HG03045 (cell line): ENCODE measurements around the gene RTBDN.
A peak's percentile ranks its signal among the peaks of the same experiment; 100 is the strongest.

Experiments used
- ATAC-seq: cut with Tn5 transposase; IDR thresholded peaks from one replicate; pipeline ENCODE4 v1.9.1; 2021; ENCODE audit warnings: mild to moderate bottlenecking, moderate library complexity; ENCODE audit not compliant: unreplicated experiment

Gene RTBDN

DNA sequence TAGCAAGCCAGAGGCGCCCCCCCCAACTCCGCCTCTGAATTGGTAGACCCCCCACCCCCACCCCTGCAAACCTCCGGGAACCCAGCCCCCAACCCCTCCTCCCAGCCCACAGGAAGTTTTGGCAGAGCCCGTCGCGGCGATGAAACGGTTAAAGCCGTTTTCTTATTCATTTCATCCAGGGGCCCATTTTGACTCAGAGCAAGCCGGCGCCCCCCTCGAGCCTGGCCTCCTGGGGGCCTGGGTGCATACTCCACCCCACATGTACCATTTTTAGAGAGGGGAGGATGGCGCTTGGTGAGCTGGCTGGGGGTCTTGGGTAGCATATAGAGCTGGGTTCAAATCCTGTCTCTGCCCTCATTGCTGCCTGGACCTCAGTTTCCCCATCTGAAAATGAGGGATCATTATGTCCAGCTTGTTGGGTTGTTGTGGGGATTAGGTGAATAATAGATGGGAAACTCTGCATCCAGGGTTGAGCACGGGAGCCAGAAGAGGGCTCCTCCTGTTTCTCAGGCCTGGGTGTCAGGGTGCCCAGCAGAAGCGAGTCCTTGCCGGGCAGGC is 51.0 kb downstream of the RTBDN start:
- no peak for ATAC-seq

DNA sequence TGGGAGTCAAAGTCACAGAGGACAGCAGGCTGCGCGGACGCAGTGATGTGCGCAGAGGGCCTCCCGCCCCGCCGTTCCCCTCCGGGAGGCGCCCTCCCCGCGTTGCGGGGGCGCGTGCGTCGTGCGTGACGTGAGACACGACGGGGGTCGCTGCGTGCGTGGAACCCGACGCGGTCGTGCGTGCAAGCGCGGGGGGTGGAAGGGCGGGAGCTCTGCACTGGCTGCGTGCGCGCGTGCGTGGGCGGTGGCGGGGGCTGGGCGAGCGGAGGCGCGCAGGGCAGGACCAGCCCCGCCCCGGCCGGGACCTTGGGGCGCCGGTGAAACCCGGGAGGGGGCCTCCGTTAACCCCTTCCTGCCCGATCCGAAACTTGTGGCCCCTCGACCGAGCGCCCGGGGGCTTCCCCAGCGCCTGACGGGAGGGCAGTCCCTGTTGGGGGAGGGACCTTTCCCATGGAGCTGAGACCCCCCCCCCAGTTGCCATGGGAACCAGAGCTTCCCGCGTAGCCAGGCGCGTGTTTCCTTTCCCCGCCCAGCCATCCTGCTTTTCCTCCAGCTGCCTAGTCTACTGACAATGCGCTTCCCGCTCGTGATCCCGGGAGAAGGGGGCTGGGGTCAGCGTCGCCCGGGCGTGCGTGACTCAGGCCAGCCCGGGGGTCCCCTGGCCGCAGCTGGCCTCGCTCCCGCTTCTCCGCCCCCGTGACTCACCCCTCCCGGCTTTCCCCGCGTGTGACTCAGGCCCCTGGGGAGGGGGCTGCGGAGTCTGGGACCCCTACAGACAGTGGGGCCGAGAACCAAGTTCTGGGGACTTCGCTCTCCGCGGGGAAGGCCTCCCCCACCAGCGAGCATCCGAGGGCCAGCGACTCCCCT is 51.7 kb downstream of the RTBDN start:
- ATAC-seq, result peak; percentile 37

DNA sequence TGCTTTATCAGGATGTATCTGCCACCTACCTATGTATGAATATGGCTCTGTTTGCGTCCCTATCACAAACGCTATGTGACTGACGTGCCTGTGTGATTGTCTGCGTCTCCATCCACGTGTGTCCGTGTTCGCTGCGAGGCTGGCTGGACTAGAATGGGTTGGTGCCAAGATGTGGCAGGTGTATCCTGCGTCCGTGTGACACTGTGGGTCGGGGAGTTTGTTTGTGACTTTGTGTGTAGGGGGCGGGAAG is 52.3 kb downstream of the RTBDN start:
- no peak for ATAC-seq

DNA sequence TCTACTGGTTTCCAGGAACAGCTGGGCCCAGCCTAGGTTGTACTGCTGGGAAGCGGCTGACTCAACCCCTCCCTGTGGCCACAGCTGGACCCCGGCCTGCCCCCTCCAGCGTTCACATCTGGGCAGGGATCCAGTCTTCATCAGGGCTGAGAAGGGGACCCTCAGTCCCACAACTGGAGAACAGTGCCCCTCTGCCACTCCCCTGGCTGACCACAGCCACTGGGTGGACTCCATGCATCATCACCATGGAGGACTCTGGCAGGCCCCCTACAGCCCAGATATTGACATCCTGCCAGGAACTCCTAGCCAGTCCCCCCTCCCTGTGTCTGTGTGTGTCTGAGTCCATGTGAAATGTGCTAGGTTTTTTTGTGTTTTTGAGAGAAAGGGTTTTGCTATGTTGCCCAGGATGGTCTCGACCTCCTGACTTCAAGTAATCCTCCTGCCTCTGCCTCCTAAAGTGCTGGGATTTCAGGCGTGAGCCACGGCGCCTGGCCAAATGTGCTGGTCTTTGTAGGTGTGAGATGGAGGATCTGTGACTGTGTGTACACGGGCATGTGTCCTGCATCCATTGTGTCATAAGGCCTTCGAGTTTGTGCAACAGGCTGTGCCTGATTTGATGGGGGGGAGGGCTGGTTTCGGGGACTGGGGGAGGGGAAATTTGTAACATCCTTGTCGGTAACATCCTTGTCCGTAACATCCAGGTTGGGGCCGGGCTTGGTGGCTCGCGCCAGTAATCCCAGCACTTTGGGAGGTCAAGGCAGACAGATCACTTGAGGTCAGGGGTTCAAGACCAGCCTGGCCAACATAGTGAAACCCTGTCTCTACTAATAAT is 55.0 kb downstream of the RTBDN start:
- ATAC-seq, result no peak

DNA sequence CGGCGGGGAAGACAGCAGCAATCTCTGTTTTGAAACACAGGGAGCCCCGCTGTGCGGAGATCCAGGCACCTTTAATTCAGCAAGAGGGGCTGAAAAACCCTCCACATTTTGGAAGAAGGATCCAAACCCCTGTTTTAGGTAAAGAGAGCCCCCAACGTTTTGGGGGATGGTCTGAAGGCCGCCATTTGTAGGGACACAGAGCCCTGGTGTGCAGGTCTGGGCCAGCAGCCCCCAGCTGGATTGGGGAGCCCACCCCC is 55.5 kb downstream of the RTBDN start:
- no peak for ATAC-seq

DNA sequence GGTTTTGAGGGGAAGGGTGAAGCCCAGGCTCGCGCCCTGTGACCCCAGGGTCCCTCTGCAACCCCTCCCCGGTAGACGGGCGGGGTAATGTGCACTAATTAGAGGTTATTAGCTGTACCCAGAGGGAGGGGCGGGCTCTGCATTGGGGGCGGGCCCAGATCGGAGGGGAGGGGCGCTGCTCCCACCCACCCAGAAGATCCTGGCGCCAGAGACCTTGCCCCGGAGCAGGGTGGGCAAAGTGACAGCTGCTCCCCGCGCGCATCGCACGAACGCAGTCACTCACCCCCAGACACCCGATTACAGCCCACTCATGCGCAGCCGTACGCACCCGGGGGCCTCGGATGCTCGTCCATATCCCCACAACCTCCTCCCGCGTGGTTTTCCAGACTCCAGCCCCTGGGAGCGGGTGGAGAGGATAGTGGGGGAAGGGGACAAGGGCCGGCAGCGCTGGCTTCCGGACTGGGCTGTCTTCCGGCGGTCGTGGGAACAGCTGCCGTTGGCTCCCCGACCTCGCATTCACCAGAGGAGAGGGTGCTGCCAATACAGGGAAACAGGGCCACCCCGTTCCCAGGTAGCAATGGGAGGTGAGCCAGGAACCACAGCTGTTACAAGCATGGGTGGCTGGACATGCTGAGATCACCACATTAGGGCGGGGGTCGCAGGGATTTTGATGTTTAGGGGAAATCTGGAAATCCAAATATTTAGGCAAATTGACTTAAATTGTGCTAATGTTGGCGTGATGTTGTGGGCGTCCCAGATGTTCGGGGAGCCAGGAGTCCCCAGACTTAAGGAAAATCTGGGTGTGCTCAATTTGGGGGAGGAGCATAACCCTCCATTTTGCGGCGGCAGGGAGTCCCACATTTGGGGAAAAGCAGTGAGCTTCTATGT is 56.1 kb downstream of the RTBDN start:
- no peak for ATAC-seq

DNA sequence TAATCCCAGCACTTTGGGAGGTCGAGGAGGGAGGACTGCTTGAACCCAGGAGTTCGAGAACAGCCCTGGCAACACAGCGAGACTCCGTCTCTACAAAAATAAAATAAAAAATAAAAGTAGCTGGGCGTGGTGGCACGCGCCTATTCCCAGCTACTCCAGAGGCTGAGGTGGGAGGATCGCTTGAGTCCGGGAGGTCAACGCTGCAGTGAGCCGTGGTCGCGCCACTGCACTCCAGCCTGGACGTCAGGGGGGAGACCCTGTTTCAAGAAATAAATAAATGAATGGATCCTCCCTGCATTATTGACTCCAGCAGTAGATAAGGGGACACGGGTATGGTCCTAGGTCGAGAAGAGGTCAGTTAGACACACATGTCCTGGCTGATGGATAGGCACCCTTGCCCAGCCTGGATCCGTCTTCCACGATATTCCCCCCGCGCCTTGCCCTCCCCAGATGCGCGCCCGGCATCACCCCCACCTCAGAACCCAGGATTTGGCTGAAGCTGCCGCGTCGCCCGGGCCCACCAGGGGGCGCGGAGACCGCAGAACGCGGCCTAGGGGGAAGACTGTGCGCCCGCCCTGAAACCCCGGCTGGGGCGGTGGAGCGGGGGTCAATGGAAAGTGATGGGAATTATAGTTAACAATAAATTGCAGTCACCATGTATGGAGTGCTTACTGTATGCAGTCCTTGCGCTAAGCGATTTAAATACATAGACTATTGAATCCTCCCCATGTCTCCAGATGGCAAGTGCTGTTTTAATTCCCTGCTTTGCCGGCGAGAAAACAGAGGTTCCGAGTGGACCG is 57.0 kb downstream of the RTBDN start:
- no peak for ATAC-seq
